ENCODE results near the gene NKG7.

- TF ChIP-seq, protein P1, sequence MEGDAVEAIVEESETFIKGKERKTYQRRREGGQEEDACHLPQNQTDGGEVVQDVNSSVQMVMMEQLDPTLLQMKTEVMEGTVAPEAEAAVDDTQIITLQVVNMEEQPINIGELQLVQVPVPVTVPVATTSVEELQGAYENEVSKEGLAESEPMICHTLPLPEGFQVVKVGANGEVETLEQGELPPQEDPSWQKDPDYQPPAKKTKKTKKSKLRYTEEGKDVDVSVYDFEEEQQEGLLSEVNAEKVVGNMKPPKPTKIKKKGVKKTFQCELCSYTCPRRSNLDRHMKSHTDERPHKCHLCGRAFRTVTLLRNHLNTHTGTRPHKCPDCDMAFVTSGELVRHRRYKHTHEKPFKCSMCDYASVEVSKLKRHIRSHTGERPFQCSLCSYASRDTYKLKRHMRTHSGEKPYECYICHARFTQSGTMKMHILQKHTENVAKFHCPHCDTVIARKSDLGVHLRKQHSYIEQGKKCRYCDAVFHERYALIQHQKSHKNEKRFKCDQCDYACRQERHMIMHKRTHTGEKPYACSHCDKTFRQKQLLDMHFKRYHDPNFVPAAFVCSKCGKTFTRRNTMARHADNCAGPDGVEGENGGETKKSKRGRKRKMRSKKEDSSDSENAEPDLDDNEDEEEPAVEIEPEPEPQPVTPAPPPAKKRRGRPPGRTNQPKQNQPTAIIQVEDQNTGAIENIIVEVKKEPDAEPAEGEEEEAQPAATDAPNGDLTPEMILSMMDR (IDR thresholded peaks at IDR 0.05) = no peak
- TF ChIP-seq EP300 (IDR thresholded peaks at IDR 0.05) (no peak), POLR2AphosphoS5 (IDR thresholded peaks at IDR 0.05) (no peak)
Measured at GRCh38 chr19:51392701-51393100, 20.2 kb upstream of the NKG7 start.

All from suprapubic skin (tissue), 4 donors.